ENCODE data around the gene TPCN1.

The TPCN1 gene

DNA sequence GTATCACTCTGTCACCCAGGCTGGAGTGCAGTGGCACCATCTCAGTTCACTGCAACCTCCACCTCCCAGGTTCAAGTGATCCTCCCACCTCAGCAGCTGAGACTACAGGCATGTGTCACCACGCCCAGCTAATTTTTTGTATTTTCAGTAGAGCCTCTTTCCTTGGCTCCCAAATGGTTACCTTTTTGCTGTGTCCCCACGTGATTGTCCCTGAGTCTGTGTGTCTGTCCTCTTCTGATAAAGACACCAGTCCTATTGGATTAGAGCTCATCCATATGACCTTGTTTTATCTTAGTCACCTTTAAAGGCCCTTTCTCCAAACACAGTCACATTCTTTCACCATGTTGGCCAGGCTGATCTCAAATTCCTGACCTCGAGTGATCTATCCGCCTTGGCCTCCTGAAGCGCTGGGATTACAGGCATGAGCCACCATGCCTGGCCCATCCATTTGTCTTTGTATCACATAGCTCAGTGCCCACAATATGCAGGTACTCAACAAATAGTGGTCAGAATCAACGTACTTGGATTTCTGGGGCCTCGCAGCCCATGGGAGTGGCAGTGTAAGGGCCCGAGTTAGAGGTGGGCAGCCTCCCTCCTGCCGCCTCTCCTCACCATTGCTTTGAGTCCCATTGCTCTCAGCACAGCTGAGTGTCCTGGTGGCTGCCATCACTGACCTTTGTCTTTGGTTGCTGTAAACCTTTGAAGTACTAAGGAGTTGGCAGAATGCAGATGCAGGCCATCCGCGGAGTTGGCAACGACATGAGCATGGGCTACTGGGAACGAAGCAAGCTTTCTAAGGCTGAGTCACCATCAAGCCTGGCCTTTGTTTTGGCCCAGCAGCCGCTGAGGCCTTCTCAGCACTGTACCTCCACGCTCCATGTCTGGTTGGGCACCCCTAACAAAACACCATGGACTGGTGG is 9.3 kb downstream of the TPCN1 start:
- Histone ChIP-seq H3K27ac (ENCODE audit: low read length) (no peak overlapping the region), H3K9ac (ENCODE audit: low read length) (no peak overlapping the region), H3K9me3 (ENCODE audit: control insufficient read depth, low read depth, low read length) (no peaks in the 10 kb centered on the region), H3K4me3 (ENCODE audit: low read length) (no peak overlapping the region), H3K27me3 (ENCODE audit: control insufficient read depth, insufficient read depth, low read length) (no peaks in the 10 kb centered on the region), H3K4me1 (ENCODE audit: control insufficient read depth, low read depth, low read length) (peaks cover 20% of the 10 kb centered on the region), H3K36me3 (ENCODE audit: control insufficient read depth, low read depth, low read length) (no peaks in the 10 kb centered on the region)

DNA sequence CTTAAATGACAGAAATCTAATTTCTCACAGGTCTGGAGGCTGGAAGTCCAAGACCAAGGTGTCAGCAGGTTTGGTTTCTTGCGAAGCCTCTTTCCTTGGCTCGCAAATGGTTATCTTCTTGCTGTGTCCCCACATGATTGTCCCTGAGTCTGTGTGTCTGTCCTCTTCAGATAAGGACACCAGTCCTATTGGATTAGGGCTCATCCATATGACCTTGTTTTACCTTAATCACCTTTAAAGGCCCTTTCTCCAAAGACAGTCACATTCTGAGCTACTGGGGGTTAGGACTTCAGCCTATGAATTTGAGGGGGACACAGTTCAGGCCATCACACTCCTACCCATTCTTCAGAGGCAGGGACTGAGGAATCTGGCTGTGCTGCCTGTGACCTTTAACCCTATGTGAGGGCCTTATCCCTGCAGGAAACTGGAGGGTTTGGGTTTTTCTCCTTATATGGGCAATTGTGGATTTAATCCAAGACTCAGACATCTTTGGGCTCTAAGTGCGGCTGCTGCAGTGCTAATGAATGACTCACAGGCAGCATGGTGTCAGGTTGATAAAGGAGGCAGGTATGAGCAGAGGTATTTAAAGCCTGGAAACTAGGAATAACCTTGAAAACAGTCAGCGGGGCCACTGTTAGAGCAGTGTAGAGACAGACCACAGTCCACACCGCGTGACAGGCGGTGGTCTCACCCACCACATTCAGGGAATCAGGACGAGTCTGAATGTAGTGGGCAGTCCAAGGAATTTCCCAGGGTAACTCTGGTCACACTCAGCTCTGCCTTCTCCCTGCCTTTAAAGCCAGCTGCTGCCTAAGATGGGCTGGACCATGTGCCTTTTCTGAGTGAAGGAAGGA is 10.2 kb downstream of the TPCN1 start:
- Histone ChIP-seq H3K27me3 (ENCODE audit: control insufficient read depth, insufficient read depth, low read length) (no peaks in the 10 kb centered on the region), H3K4me1 (ENCODE audit: control insufficient read depth, low read depth, low read length) (peaks cover 20% of the 10 kb centered on the region), H3K4me3 (ENCODE audit: low read length) (no peak overlapping the region), H3K36me3 (ENCODE audit: control insufficient read depth, low read depth, low read length) (no peaks in the 10 kb centered on the region), H3K9ac (ENCODE audit: low read length) (peak overlapping the region; percentile 26), H3K9me3 (ENCODE audit: control insufficient read depth, low read depth, low read length) (no peaks in the 10 kb centered on the region), H3K27ac (ENCODE audit: low read length) (no peak overlapping the region)

GRCh38 chr12:113232089-113232839 is 11.0 kb downstream of the TPCN1 start:
- peak overlapping the region; percentile 6 for H3K4me3 ChIP-seq (ENCODE audit: low read length)
- no peaks in the 10 kb centered on the region for H3K9me3 ChIP-seq (ENCODE audit: control insufficient read depth, low read depth, low read length)
- H3K27me3 ChIP-seq (ENCODE audit: control insufficient read depth, insufficient read depth, low read length), result no peaks in the 10 kb centered on the region
- H3K27ac ChIP-seq (ENCODE audit: low read length), result no peak overlapping the region
- H3K36me3 ChIP-seq (ENCODE audit: control insufficient read depth, low read depth, low read length), result no peaks in the 10 kb centered on the region
- H3K4me1 ChIP-seq (ENCODE audit: control insufficient read depth, low read depth, low read length), result peaks cover 20% of the 10 kb centered on the region
- H3K9ac ChIP-seq (ENCODE audit: low read length), result peak overlapping the region; percentile 26

DNA sequence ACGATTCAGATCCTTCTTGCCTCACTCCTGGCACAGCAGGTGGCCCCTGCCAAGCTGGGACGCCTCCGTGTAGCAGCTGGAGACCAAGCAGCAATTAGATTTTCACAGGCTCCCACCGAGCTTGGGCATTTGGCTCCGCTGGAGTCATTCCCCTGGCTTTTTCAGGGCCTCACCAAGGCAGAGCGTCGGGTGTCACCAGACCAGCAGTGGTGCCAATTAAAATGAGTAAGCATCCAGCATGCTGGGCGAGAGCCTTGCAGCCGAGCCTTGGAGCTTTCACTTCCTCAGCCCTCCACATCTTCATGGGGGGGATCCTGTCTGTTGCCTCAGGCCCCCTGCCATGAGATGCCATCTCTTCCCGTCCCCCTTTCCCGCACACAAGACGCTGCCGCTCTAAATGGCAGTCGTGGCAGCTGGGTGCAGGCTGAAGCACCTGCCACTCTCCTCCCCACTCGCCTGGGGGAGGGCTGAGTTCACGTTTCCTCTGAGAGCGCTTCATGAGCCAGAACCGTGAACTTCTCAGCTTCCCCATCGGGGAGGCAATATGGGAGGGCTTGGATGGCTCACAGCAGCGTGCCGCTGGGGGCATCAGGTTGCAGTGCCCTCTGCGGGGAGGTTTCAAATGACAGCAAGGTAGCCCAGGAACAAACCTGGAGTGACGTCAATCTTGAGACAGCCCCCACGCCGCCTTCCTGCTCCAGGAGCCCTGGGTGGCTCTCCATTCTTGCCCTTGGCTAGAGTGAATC is 11.7 kb downstream of the TPCN1 start:
- H3K9me3 ChIP-seq (ENCODE audit: control insufficient read depth, low read depth, low read length), result no peaks in the 10 kb centered on the region
- no peaks in the 10 kb centered on the region for H3K36me3 ChIP-seq (ENCODE audit: control insufficient read depth, low read depth, low read length)
- no peak overlapping the region for H3K27ac ChIP-seq (ENCODE audit: low read length)
- peak overlapping the region; percentile 6 for H3K9ac ChIP-seq (ENCODE audit: low read length)
- H3K27me3 ChIP-seq (ENCODE audit: control insufficient read depth, insufficient read depth, low read length), result no peaks in the 10 kb centered on the region
- peaks cover 20% of the 10 kb centered on the region for H3K4me1 ChIP-seq (ENCODE audit: control insufficient read depth, low read depth, low read length)
- H3K4me3 ChIP-seq (ENCODE audit: low read length), result peak overlapping the region; percentile 6

- Histone ChIP-seq H3K4me3 (ENCODE audit: low read length) (no peak overlapping the region), H3K9ac (ENCODE audit: low read length) (no peak overlapping the region), H3K27me3 (ENCODE audit: control insufficient read depth, insufficient read depth, low read length) (no peaks in the 10 kb centered on the region), H3K4me1 (ENCODE audit: control insufficient read depth, low read depth, low read length) (peaks cover 20% of the 10 kb centered on the region), H3K9me3 (ENCODE audit: control insufficient read depth, low read depth, low read length) (no peaks in the 10 kb centered on the region), H3K36me3 (ENCODE audit: control insufficient read depth, low read depth, low read length) (no peaks in the 10 kb centered on the region), H3K27ac (ENCODE audit: low read length) (no peak overlapping the region)
These were observed 12.7 kb downstream of the TPCN1 start for GRCh38 chr12:113233967-113234366.

DNA sequence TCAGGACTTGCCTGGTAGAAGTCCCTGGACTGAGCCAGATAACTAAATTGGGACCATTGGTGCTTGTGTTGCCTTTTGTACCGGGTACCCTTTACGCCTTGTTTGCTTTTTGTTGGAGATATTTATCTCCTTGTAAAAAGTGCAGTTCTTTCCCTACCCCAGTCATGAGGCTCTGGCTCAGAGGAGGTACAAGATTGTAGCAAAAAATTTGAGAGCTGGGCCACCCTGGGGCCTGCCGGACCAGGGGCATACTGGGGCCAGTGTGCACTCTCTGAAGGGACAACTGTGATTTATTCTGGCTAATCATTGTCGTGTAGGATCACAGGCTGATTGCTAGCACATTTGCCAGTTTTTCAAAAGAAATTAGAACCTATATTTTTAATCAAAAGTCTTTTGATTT is 13.2 kb downstream of the TPCN1 start:
- Histone ChIP-seq H3K4me3 (ENCODE audit: low read length) (no peak overlapping the region), H3K27me3 (ENCODE audit: control insufficient read depth, insufficient read depth, low read length) (no peaks in the 10 kb centered on the region), H3K9me3 (ENCODE audit: control insufficient read depth, low read depth, low read length) (no peaks in the 10 kb centered on the region), H3K4me1 (ENCODE audit: control insufficient read depth, low read depth, low read length) (peaks cover 20% of the 10 kb centered on the region), H3K27ac (ENCODE audit: low read length) (no peak overlapping the region), H3K9ac (ENCODE audit: low read length) (no peak overlapping the region), H3K36me3 (ENCODE audit: control insufficient read depth, low read depth, low read length) (no peaks in the 10 kb centered on the region)

GRCh38 chr12:113235976-113236375 is 14.7 kb downstream of the TPCN1 start:
- Histone ChIP-seq H3K4me3 (ENCODE audit: low read length) (no peak overlapping the region), H3K27ac (ENCODE audit: low read length) (no peak overlapping the region), H3K9ac (ENCODE audit: low read length) (no peak overlapping the region), H3K27me3 (ENCODE audit: control insufficient read depth, insufficient read depth, low read length) (no peaks in the 10 kb centered on the region), H3K4me1 (ENCODE audit: control insufficient read depth, low read depth, low read length) (peaks cover 20% of the 10 kb centered on the region), H3K9me3 (ENCODE audit: control insufficient read depth, low read depth, low read length) (no peaks in the 10 kb centered on the region), H3K36me3 (ENCODE audit: control insufficient read depth, low read depth, low read length) (no peaks in the 10 kb centered on the region)

GRCh38 chr12:113236539-113237399 is 15.5 kb downstream of the TPCN1 start:
- no peaks in the 10 kb centered on the region for H3K36me3 ChIP-seq (ENCODE audit: control insufficient read depth, low read depth, low read length)
- no peak overlapping the region for H3K9ac ChIP-seq (ENCODE audit: low read length)
- no peaks in the 10 kb centered on the region for H3K9me3 ChIP-seq (ENCODE audit: control insufficient read depth, low read depth, low read length)
- H3K4me1 ChIP-seq (ENCODE audit: control insufficient read depth, low read depth, low read length), result peaks cover 21% of the 10 kb centered on the region
- no peak overlapping the region for H3K4me3 ChIP-seq (ENCODE audit: low read length)
- H3K27ac ChIP-seq (ENCODE audit: low read length), result no peak overlapping the region
- no peaks in the 10 kb centered on the region for H3K27me3 ChIP-seq (ENCODE audit: control insufficient read depth, insufficient read depth, low read length)

DNA sequence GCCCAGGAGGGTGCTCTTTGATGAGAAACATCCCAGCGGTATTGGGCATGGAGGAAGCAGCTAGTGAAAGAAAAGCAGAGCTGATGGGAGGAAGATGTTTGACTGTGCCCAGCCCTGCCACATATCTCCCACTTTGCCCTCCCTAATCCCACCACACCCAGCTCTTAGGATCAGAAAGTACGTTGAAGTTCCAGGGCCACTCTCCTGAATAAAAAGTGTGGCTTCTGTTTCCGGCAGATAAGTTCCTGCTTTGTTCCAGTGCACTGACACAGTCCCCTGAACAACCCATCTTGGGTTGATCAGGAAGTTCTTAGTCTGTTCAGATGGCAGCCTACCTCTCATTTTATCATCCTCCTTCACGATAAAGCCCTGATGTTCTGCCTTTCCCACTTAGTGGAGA is 16.5 kb downstream of the TPCN1 start:
- Histone ChIP-seq H3K4me1 (ENCODE audit: control insufficient read depth, low read depth, low read length) (peaks cover 12% of the 10 kb centered on the region), H3K9me3 (ENCODE audit: control insufficient read depth, low read depth, low read length) (no peaks in the 10 kb centered on the region), H3K36me3 (ENCODE audit: control insufficient read depth, low read depth, low read length) (no peaks in the 10 kb centered on the region), H3K9ac (ENCODE audit: low read length) (no peak overlapping the region), H3K4me3 (ENCODE audit: low read length) (no peak overlapping the region), H3K27ac (ENCODE audit: low read length) (no peak overlapping the region), H3K27me3 (ENCODE audit: control insufficient read depth, insufficient read depth, low read length) (no peaks in the 10 kb centered on the region)

GRCh38 chr12:113238309-113238708 is 17.0 kb downstream of the TPCN1 start:
- Histone ChIP-seq H3K4me3 (ENCODE audit: low read length) (no peak overlapping the region), H3K9me3 (ENCODE audit: control insufficient read depth, low read depth, low read length) (no peaks in the 10 kb centered on the region), H3K4me1 (ENCODE audit: control insufficient read depth, low read depth, low read length) (peaks cover 9% of the 10 kb centered on the region), H3K27me3 (ENCODE audit: control insufficient read depth, insufficient read depth, low read length) (no peaks in the 10 kb centered on the region), H3K27ac (ENCODE audit: low read length) (no peak overlapping the region), H3K9ac (ENCODE audit: low read length) (no peak overlapping the region), H3K36me3 (ENCODE audit: control insufficient read depth, low read depth, low read length) (no peaks in the 10 kb centered on the region)

Measured in iPS-18a (cell line).